GM19455 (cell line): ENCODE results near the gene TPCN1.

Source experiments
- ATAC-seq: cut with Tn5 transposase; IDR thresholded peaks from one replicate; pipeline ENCODE4 v1.9.1; 2021; ENCODE audit not compliant: unreplicated experiment

Gene TPCN1

GRCh38 chr12:113332688-113333417, 111.6 kb downstream of the TPCN1 start:
- ATAC-seq, result no peak

GRCh38 chr12:113333418-113333750, 112.1 kb downstream of the TPCN1 start:
- ATAC-seq, result no peak

- peak; percentile 22 for ATAC-seq
Measured at GRCh38 chr12:113333877-113334785, 112.9 kb downstream of the TPCN1 start.

GRCh38 chr12:113334786-113335539, 113.7 kb downstream of the TPCN1 start, which contains the start of gene SLC8B1:
Gene SLC8B1, minus strand, starts transcription at chr12:113335109. Its CDS starts 2,231 bp downstream, at chr12:113332878.
- ATAC-seq, result peak; percentile 88

GRCh38 chr12:113339540-113339939, 118.3 kb downstream of the TPCN1 start:
- ATAC-seq, result no peak

GRCh38 chr12:113340061-113340460, 118.8 kb downstream of the TPCN1 start:
- ATAC-seq, result no peak

GRCh38 chr12:113341535-113341934, 120.3 kb downstream of the TPCN1 start:
- no peak for ATAC-seq

GRCh38 chr12:113345318-113345717, 124.1 kb downstream of the TPCN1 start:
- ATAC-seq, result no peak

- ATAC-seq, result no peak
Measured at GRCh38 chr12:113346353-113346752, 125.1 kb downstream of the TPCN1 start.

- ATAC-seq, result no peak
Measured at GRCh38 chr12:113347107-113347506, 125.8 kb downstream of the TPCN1 start.

GRCh38 chr12:113347892-113348291, 126.6 kb downstream of the TPCN1 start:
- ATAC-seq, result no peak
